ENCODE results near the gene SCFD2.

SCFD2 gene

DNA sequence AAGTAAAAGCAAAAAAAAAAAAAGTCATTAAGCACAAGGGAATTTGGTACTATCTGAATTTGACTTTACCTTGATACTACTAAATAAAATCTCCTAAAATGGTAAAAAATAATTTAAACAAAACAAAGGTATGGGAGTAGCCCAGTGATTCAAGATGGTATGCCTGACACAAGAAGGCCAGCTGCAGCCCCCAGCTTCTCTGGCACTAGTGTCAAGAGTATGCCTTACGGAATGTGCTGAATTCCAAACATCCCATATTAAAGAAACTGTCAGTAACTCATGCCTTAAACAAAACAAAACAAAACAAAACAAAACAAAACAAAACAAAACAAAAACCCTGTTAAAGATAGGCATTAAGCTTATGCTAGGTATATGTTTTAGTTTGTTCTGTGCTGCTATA lies 422.9 kb downstream of the SCFD2 start:
- DNase-seq (ENCODE audit: extremely low read depth in 1 of 2, low read depth in 1 of 2), result no peak

DNA sequence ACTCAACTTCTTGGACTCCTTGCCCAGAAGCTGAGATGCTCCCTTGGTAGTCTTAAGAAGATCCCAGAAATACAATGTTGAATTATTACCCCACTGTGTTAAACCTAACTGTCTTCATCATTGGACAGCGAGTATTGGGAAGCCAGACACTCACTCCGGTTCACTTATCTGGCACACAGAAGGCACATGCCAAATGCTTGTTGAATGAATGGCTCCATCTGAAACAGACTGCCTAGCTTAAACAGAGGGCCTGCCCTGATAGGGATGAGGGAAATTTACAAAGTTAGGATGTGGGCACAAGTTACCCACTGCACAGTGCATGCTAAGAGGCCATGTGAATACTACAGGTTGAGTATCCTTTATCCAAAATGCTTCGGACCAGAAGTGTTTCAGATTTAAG lies 424.4 kb downstream of the SCFD2 start:
- no peak for DNase-seq (ENCODE audit: extremely low read depth in 1 of 2, low read depth in 1 of 2)

DNA sequence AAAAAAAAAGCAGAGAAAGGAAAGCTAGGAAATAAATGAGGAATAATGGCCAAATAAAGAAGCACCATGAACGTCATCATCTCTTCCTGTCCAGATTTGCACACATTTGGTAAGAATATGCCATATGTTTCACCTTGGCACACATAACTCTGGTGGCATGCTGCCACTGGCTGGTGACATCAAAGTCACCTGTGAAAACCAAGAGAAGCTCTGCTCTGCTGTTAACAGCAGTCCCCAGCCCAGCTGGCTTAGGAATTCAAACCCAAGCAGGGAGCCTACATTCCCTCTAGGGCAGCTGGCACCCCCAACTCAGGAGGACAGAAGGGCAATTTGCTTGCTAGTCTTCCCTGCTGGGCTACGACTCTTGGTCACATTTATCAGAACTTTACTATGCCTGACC lies 426.1 kb downstream of the SCFD2 start:
- no peak for DNase-seq (ENCODE audit: extremely low read depth in 1 of 2, low read depth in 1 of 2)

DNA sequence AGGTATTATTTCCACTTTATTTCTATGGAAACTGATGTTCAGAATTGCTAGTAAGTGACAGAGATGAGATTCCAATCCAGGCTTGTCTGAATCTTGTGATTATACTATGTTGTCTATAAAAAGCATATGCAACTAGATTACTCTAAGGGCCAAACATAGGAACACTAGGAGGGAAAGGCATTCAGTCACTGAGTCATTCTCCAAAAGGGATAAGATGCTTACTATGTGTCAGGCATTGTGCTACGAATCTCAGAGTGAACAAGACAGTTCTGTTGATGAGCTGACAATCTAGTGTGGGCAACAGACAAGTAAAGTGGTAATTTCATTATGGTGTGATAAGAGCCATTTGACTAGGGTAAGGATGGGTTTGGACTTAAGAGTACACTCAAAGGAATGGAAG lies 426.5 kb downstream of the SCFD2 start:
- no peak for DNase-seq (ENCODE audit: extremely low read depth in 1 of 2, low read depth in 1 of 2)

DNA sequence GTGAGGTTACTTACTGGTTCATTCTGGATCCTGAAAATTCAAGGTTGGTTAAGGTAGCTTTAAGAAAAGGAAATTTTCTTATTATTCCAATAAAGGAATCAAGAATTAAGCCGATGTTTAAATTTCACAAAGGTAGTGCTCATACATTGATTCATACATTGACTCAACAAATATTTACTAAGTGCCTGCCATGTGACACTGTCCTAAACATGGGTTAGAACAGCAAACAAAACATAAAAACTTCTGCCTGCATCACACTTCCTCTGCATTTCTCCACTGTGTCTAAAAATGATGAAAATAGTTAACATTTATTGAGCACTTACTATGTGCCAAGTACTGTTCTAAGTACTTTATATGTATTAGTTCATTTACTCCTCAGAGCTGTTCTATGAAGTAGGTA lies 428.0 kb downstream of the SCFD2 start:
- DNase-seq (ENCODE audit: extremely low read depth in 1 of 2, low read depth in 1 of 2), result no peak

DNA sequence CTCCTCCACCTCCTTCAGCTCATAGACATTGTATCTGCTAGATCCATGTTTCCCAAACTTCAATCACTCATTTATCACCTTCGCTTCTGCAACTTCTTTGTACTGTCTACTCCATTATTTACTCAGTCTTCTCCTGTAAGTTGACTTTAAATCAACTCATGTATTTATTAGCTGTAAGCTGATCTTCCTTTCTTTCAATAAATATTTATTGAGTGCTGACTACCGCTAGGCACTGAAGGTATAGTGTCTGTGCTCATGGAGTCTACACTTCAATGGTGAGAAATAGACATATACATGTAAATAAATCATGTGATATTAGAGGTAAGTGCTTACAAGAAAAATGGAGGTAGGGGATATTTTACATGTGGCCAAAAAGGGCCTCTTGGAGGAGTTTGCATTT lies 429.1 kb downstream of the SCFD2 start:
- no peak for DNase-seq (ENCODE audit: extremely low read depth in 1 of 2, low read depth in 1 of 2)

DNA sequence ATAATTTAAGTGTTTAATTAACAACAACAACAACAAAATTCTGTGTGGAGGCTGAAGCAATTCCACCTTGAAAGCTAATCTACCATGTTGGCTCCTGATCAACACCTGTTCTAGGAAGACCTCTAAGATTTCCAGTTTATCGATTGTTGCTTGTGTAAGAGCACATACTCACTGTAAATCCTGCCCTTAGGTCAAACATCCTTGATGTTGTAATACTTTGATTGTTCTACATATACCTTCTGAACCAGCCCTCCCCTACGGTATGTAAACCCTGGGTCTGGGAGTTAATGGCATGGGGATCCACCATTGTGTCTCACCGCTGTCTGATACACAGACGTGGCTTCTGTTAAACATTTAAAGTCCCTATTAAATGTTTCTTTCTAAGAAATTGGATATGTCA lies 430.5 kb downstream of the SCFD2 start:
- DNase-seq (ENCODE audit: extremely low read depth in 1 of 2, low read depth in 1 of 2), result no peak

DNA sequence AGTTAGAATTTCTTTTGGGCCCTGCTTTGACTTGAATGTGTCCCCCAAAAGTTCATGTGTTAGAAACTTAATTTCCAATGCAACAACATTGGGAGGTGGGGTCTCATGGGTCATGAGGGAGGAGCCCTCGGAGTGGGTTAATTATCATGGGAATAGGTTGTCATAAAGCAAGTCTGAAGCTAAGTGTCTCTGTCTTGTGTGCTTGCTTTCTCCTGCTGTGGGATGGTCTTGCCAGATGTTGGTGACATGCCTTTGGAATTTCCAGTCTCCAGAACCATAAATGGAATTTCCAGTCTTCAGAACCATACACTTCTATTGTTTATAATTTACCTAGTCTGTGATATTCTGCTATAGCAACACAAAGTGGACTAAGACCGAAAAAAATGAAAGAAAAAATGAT lies 432.1 kb downstream of the SCFD2 start:
- no peak for DNase-seq (ENCODE audit: extremely low read depth in 1 of 2, low read depth in 1 of 2)

DNA sequence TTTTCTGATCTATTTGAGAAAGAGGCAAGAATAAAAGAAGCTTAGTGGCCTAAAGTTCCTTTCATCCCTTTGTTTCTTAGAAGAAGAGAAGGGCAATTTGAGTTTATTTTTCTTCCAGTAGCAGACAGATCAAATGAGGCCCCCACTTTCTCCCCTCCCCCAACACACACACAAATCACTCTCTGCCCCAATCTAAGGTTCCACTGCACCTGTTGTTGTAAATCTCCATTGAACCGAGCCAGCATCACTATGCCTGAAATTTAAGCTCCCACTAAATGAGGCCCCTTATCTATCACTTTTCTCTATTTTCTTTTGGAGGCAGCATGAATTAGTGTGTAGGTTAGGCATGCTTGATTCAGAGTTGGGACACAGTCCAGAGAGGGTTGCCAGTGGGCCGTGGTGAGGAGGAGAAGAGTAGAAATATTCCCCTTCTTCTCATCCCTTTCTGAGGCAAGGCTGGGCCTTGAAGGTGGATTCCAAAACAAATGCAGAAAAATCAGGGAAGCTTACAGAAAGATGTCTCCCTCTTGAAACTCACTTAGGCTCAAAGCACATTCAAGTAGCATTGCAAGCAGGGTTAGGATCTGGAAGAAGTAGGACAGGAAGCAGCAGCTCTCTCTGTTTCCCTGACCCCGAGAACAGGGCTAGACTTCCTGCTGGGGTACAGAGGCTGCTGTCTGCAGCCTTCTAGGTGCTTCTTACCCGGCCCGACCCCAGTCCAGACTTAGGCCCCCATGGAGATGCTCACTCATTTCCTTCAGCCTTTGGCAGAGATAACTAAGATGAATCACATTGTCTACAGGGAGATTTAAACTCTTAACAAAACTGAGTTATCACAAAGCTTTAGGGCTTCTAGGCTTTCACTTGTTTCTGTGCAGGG lies 433.0 kb downstream of the SCFD2 start:
- no peak for DNase-seq (ENCODE audit: extremely low read depth in 1 of 2, low read depth in 1 of 2)

DNA sequence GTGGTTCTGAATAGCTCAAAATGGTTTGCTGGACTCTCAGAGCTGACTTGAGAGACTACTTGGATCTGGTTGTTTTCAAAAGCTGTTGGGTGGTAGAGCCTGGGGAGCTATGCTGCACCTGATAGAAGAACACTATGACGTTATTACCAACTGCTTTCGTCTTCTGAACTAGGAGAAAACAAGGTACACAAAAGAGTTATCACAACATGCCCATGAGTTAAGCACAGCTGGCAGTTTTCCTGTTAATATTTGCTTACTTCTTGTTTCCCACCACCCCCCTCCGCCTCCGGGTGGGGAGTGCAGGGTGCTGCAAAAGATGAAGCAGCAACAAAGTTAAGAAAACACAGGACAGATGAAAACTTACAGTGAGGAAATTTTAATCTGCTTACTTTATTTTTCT lies 434.6 kb downstream of the SCFD2 start:
- DNase-seq (ENCODE audit: extremely low read depth in 1 of 2, low read depth in 1 of 2), result no peak

DNA sequence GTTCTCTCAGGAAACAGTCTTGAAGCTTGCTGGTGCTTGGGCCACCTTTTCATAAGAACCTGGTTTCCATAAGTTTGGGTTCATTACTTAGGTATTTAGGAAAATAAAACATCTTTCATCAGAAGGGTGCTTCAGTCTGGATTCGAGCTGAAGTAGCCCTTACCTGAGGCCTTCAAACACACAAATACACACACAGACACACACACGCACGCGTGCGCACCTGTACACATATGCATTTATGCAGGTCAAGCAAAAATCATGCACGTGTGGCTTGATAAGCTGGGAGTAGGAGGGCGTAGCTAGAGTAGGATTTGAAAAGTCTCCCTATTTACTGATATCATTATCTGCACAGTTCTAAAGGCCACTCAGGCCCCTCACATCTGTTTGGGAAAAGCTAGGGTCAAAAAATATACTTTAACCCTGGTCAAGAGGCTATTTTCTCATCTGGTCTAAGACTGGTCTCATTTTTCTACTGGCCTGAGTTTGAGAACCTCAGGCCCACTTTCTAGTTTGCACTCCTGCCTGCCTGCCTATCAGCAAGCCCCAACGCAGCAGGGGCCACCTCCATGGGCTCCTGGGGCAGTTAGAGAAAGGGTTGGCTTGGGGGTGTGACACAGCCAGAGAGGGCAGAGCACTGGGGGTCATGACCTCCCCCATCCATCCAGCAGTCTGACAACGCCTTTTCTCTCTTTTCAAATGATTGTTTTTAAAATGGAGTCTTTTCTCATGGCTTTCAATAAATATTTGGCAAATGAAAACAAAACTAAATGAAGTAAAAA lies 439.5 kb downstream of the SCFD2 start:
- DNase-seq (ENCODE audit: extremely low read depth in 1 of 2, low read depth in 1 of 2), result no peak

DNA sequence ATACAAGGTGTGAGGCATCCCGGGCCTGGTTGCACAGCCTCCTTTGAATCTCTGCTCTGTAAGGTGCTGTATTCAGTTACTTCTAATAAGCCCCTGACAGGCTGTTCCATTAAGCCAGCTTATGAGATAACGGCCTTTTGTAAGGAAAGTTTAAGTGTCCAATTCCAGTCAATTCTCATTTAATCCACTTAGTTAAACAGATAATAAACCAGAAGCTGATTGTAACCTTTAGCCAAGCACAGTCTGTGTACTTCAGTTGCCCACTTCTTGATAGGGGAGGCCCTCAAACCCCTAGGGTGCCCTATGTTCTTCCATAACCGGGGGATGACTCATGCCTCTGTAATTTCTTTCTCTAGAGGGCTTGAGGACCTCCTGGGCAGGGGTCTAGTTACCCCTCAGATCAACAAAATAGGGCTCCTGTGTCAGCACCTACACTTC lies 440.3 kb downstream of the SCFD2 start:
- no peak for DNase-seq (ENCODE audit: extremely low read depth in 1 of 2, low read depth in 1 of 2)

DNA sequence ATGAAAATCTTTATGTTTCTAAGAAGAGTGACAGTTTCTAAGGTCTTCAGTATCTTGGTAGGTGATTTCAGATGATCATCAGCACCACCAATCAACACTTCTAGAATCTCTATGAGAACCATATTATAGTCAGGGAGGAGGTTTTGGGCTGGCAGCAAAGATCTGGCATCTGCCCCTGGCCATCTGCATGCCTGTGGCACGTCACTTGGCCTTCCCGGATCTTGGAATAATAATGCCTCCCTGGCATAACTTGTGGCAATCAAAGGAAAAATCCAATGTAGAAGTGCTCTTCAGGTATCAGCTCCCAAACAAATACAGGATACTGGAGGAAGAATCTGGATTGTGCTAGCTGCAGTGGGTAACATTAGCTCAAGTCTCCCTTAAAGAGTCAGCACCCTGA lies 446.4 kb downstream of the SCFD2 start:
- no peak for DNase-seq (ENCODE audit: extremely low read depth in 1 of 2, low read depth in 1 of 2)

DNA sequence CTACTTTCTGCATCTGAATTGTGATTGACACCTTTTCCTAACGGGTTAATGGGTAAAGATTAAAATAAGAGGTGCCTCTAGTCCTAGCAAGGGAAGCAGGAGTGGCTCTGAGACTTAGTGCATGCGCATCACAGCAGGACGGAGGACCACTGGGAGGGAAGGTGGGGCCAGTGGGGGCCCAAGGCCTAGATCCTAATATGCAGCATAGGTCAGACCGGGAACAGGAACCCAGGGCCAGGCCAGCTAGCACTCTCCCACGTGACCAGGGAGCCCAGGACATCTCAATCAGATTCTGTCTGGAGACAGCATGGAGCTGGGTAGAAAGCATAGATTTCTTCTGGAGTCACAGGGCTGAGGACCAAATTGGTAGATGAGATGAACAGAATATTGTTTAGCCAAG lies 448.0 kb downstream of the SCFD2 start:
- DNase-seq (ENCODE audit: extremely low read depth in 1 of 2, low read depth in 1 of 2), result no peak

DNA sequence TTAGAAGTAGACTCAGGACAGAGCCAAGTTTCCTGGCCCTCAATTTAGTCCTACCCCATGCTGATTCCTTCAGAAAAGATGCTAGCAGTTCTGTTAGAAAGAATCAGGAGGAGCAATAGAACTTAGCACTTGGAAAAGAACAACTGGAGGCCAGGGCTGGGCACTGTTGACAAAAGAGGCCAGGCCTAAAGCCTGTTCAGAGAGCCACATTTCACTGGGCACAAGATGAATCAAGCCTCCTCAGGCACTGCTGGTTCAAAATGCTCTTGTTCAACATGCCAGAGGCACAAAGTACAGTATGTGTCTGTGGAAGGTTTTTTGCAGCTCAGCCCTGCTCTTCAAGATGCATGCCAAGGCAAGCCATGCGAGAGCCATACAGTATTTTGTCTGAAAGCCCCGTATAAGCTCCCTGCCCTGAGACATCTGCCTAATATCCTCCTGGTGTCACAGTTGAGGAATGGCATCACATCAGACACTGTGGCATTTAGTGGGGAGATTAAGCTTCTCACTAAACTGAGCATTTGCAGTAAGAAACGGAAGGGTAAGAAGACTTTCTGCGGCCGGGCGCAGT lies 450.0 kb downstream of the SCFD2 start:
- DNase-seq (ENCODE audit: extremely low read depth in 1 of 2, low read depth in 1 of 2), result no peak

DNA sequence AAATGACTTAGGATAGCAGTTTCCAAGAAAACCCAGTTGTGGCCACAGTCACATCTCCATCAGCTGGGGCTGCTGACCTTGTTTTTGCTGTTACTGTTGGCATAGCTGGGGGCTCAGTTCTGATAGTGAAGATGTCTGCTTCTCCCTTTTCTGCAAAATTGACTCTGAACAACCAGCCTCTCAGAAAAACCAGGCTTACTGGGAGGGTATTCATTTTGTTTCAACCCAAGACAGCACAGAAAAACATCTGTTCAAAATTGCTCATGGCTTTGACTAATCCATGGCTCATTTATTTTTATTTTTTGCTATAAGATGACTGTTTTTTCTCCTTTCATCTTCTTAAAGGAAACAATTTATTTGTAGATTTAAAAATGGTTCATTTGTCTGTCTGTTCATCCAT lies 450.7 kb downstream of the SCFD2 start:
- no peak for DNase-seq (ENCODE audit: extremely low read depth in 1 of 2, low read depth in 1 of 2)

DNA sequence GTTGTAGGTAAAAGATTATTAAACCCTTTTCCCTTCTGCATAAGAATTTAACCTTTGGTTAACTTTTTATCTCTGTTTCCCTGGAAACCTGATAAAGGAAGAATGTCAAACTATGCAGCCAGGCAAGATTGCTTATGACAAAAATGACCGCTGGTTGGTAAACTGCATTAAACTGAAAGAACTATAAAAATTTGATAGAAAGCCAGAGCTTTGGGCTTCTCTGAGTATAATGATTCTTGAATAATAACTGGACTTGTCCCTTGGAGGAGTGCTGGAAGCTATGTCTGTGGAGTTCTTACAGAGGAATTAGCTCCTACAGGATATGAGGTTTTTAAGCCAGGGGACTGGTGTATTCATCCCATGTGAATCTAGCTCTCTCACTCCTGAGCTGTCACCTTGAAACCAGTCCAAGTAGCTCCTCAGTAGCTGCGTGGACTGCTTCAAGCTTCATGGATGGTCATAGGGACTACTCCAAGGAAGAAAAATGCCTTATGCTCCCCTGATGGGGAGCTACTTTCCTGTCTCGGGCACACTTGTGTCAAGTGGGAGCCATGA lies 451.7 kb downstream of the SCFD2 start:
- DNase-seq (ENCODE audit: extremely low read depth in 1 of 2, low read depth in 1 of 2), result no peak

DNA sequence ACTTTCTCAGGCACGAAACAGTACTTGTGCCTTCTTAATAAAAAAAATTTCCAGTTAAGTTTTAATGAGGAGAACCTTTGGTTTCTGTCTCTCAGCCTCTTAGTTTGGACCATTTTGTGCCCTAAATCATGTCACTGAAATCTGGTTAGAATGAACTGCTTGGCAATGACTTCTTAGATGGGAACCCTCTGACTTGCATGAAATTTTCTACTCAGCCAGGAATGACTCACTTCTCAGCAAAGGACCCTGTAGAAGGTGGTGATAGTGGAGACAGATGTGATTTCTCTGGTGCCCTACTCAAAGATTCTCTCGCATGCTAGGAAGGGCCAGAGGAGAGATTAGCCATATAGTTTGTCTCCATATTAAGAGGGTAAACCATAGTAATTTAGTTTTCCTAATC lies 453.3 kb downstream of the SCFD2 start:
- no peak for DNase-seq (ENCODE audit: extremely low read depth in 1 of 2, low read depth in 1 of 2)

DNA sequence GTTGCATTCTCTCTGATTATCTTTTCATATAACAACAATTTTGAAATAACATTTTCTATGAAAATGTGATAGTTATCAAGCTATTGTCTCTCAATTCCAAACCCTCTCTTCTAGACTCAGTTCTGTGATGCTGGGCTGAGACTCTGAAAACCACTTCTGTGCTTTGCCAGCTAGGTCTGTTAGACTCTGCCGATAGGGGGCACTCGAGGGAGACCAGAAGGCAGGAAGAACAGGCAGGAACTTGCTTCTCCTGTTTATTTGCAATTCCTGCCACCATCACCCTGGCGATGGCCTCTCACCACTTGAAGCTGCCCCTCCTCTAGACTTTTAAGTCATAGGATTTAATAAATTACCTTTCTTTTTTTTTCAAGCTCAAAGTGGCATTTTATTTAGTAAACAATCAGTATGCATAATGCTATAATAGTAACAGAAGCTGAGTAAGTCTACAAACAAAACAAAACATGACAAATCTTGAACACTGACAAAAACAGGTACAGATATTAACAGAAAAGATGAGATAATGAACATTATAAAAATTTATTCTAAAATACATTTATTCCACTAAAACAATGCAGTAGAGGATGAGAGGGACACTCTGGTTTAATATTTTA lies 454.1 kb downstream of the SCFD2 start:
- DNase-seq (ENCODE audit: extremely low read depth in 1 of 2, low read depth in 1 of 2), result peak; percentile 7 to 64

DNA sequence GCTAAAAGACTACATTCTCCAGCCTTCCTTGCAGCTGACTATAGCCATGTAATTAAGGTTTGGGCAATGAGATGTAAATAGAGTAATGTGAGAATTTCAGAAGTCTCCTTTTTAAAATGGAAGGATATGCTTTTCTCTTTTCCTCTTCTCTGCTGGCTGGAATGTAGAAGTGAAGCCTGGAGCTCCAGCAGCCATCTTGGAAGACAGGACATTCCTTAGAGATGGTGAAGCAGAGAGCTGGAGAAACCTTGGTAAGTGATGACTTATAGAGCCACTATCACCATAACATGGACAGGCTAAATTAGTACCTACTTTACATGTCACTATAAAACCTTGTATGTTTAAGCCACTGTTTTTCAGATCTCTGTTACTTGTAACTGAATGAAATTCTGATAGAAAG lies 455.7 kb downstream of the SCFD2 start:
- DNase-seq (ENCODE audit: extremely low read depth in 1 of 2, low read depth in 1 of 2), result no peak

DNA sequence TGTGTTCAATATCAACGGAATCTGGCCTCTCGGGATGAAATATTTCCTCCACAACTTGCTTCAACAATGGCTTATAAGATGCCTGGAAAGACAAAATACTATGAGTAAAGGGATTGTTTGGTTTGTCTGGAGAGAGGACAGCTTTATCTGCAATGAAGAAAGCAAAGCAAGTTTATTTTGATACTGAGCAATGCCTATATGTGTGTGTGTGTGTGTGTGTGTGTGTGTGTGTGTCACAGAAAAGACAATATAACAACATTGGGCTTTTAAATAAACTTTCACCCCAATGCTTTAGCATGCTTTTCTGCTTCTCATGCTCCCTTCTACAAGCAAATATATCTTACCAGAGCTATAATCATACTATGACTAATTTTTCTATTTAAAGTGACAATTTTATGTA lies 458.4 kb downstream of the SCFD2 start:
- no peak for DNase-seq (ENCODE audit: extremely low read depth in 1 of 2, low read depth in 1 of 2)
